GM23338 (cell line): ENCODE data around the gene PXT1.
A peak's percentile ranks its signal among the peaks of the same experiment; 100 is the strongest.

Experiments
- CREB1 ChIP-seq: fragments of 250-450 bp; sonication (Bioruptor Pico); IDR thresholded peaks from 2 replicates; pipeline ENCODE4 v1.5.0; 2020; ENCODE audit warnings: low read depth, mild to moderate bottlenecking, moderate library complexity
- EZH2 ChIP-seq: fragments of 200-600 bp; sonication (generic); IDR thresholded peaks from one replicate; pipeline ENCODE4 v1.8.0; 2017; ENCODE audit warnings: antibody characterized with exemption, mild to moderate bottlenecking, low read depth; ENCODE audit not compliant: unreplicated experiment
- EZH2phosphoT487 ChIP-seq: fragments of 200-600 bp; sonication (generic); IDR thresholded peaks from one replicate; pipeline ENCODE4 v1.8.1; 2018; ENCODE audit warnings: antibody characterized with exemption; ENCODE audit not compliant: unreplicated experiment
- JUNB ChIP-seq: IDR thresholded peaks from one replicate; pipeline ENCODE4 v1.6.1; 2016; ENCODE audit warnings: antibody characterized with exemption; ENCODE audit not compliant: unreplicated experiment
- NANOG ChIP-seq: IDR thresholded peaks from 2 replicates; pipeline ENCODE4 v1.6.1; 2016; ENCODE audit warnings: antibody characterized with exemption, borderline replicate concordance
- POLR2AphosphoS5 ChIP-seq: IDR thresholded peaks from 2 replicates; pipeline ENCODE4 v1.6.1; 2016; ENCODE audit warnings: antibody characterized with exemption, low read depth
- ZNF114 ChIP-seq: fragments of 250-450 bp; sonication (Bioruptor Pico); IDR thresholded peaks from 2 replicates; pipeline ENCODE4 v1.5.0; 2020; ENCODE audit warnings: mild to moderate bottlenecking, moderate library complexity
- TF ChIP-seq, protein P1 (sequence below), 2 experiments: fragments of 200-600 bp in 1 of 2; sonication (generic) in 1 of 2; conservative IDR thresholded peaks; 2 replicates each; pipeline versions ENCODE4 v1.5.1 to v1.6.1; 2016 to 2017; ENCODE audit warnings: antibody characterized with exemption in 2 of 2, low read depth in 2 of 2, mild to moderate bottlenecking in 2 of 2, moderate library complexity in 1 of 2
- TF ChIP-seq, protein P2 (sequence below): IDR thresholded peaks from one replicate; pipeline ENCODE4 v1.6.1; 2018; ENCODE audit warnings: antibody characterized with exemption; ENCODE audit not compliant: unreplicated experiment
- TF ChIP-seq, protein P3 (sequence below): IDR thresholded peaks from 2 replicates; pipeline ENCODE4 v1.6.1; 2016; ENCODE audit warnings: antibody characterized with exemption
- TF ChIP-seq, protein P4 (sequence below): fragments of 250-450 bp; sonication (Bioruptor Pico); IDR thresholded peaks from 2 replicates; pipeline ENCODE4 v1.5.0; 2020; ENCODE audit warnings: mild to moderate bottlenecking, moderate library complexity

DNA sequence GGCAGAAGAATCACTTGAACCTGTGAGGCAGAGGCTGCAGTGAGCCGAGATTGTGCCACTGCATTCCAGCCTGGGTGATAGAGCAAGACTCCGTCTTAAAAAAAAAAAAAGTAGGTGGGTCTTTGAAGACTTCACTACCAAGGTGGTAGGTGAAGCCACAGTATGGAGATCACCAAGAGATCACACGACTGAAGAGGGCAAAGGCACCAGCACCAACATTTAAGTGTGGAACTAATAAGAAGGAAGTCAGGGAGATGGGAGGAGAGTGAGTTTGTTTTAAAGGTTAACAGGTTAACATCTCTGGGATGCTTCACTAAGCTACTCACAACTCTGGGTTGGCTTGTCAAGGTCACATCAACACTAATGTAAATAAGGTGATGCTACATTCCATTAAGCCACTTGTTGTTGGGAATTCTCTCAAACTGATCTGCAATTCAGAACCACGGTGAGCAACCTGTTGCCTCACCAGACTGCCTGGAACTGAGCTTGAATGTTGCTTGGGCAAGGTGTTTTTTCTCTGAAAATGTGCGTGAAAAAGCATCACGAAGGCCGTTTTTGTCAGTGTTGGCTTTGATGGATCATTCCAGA lies 48.8 kb upstream of the PXT1 start:
- TF ChIP-seq, protein P1, sequence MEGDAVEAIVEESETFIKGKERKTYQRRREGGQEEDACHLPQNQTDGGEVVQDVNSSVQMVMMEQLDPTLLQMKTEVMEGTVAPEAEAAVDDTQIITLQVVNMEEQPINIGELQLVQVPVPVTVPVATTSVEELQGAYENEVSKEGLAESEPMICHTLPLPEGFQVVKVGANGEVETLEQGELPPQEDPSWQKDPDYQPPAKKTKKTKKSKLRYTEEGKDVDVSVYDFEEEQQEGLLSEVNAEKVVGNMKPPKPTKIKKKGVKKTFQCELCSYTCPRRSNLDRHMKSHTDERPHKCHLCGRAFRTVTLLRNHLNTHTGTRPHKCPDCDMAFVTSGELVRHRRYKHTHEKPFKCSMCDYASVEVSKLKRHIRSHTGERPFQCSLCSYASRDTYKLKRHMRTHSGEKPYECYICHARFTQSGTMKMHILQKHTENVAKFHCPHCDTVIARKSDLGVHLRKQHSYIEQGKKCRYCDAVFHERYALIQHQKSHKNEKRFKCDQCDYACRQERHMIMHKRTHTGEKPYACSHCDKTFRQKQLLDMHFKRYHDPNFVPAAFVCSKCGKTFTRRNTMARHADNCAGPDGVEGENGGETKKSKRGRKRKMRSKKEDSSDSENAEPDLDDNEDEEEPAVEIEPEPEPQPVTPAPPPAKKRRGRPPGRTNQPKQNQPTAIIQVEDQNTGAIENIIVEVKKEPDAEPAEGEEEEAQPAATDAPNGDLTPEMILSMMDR (conservative IDR thresholded peaks at IDR 0.05; ENCODE audit: low read depth in 2 of 2): no peak
- TF ChIP-seq NANOG (no peak), POLR2AphosphoS5 (no peak; the same call in 1 of the 2 replicates), EZH2 (no peak), JUNB (no peak), EZH2phosphoT487 (no peak), CREB1 (CRISPR knock-in tag) (no peak), ZNF114 (CRISPR knock-in tag) (no peak)
- TF ChIP-seq, protein P2, sequence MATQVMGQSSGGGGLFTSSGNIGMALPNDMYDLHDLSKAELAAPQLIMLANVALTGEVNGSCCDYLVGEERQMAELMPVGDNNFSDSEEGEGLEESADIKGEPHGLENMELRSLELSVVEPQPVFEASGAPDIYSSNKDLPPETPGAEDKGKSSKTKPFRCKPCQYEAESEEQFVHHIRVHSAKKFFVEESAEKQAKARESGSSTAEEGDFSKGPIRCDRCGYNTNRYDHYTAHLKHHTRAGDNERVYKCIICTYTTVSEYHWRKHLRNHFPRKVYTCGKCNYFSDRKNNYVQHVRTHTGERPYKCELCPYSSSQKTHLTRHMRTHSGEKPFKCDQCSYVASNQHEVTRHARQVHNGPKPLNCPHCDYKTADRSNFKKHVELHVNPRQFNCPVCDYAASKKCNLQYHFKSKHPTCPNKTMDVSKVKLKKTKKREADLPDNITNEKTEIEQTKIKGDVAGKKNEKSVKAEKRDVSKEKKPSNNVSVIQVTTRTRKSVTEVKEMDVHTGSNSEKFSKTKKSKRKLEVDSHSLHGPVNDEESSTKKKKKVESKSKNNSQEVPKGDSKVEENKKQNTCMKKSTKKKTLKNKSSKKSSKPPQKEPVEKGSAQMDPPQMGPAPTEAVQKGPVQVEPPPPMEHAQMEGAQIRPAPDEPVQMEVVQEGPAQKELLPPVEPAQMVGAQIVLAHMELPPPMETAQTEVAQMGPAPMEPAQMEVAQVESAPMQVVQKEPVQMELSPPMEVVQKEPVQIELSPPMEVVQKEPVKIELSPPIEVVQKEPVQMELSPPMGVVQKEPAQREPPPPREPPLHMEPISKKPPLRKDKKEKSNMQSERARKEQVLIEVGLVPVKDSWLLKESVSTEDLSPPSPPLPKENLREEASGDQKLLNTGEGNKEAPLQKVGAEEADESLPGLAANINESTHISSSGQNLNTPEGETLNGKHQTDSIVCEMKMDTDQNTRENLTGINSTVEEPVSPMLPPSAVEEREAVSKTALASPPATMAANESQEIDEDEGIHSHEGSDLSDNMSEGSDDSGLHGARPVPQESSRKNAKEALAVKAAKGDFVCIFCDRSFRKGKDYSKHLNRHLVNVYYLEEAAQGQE: peak; percentile 52
- TF ChIP-seq, protein P3, sequence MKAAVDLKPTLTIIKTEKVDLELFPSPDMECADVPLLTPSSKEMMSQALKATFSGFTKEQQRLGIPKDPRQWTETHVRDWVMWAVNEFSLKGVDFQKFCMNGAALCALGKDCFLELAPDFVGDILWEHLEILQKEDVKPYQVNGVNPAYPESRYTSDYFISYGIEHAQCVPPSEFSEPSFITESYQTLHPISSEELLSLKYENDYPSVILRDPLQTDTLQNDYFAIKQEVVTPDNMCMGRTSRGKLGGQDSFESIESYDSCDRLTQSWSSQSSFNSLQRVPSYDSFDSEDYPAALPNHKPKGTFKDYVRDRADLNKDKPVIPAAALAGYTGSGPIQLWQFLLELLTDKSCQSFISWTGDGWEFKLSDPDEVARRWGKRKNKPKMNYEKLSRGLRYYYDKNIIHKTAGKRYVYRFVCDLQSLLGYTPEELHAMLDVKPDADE: no peak
- TF ChIP-seq, protein P4, sequence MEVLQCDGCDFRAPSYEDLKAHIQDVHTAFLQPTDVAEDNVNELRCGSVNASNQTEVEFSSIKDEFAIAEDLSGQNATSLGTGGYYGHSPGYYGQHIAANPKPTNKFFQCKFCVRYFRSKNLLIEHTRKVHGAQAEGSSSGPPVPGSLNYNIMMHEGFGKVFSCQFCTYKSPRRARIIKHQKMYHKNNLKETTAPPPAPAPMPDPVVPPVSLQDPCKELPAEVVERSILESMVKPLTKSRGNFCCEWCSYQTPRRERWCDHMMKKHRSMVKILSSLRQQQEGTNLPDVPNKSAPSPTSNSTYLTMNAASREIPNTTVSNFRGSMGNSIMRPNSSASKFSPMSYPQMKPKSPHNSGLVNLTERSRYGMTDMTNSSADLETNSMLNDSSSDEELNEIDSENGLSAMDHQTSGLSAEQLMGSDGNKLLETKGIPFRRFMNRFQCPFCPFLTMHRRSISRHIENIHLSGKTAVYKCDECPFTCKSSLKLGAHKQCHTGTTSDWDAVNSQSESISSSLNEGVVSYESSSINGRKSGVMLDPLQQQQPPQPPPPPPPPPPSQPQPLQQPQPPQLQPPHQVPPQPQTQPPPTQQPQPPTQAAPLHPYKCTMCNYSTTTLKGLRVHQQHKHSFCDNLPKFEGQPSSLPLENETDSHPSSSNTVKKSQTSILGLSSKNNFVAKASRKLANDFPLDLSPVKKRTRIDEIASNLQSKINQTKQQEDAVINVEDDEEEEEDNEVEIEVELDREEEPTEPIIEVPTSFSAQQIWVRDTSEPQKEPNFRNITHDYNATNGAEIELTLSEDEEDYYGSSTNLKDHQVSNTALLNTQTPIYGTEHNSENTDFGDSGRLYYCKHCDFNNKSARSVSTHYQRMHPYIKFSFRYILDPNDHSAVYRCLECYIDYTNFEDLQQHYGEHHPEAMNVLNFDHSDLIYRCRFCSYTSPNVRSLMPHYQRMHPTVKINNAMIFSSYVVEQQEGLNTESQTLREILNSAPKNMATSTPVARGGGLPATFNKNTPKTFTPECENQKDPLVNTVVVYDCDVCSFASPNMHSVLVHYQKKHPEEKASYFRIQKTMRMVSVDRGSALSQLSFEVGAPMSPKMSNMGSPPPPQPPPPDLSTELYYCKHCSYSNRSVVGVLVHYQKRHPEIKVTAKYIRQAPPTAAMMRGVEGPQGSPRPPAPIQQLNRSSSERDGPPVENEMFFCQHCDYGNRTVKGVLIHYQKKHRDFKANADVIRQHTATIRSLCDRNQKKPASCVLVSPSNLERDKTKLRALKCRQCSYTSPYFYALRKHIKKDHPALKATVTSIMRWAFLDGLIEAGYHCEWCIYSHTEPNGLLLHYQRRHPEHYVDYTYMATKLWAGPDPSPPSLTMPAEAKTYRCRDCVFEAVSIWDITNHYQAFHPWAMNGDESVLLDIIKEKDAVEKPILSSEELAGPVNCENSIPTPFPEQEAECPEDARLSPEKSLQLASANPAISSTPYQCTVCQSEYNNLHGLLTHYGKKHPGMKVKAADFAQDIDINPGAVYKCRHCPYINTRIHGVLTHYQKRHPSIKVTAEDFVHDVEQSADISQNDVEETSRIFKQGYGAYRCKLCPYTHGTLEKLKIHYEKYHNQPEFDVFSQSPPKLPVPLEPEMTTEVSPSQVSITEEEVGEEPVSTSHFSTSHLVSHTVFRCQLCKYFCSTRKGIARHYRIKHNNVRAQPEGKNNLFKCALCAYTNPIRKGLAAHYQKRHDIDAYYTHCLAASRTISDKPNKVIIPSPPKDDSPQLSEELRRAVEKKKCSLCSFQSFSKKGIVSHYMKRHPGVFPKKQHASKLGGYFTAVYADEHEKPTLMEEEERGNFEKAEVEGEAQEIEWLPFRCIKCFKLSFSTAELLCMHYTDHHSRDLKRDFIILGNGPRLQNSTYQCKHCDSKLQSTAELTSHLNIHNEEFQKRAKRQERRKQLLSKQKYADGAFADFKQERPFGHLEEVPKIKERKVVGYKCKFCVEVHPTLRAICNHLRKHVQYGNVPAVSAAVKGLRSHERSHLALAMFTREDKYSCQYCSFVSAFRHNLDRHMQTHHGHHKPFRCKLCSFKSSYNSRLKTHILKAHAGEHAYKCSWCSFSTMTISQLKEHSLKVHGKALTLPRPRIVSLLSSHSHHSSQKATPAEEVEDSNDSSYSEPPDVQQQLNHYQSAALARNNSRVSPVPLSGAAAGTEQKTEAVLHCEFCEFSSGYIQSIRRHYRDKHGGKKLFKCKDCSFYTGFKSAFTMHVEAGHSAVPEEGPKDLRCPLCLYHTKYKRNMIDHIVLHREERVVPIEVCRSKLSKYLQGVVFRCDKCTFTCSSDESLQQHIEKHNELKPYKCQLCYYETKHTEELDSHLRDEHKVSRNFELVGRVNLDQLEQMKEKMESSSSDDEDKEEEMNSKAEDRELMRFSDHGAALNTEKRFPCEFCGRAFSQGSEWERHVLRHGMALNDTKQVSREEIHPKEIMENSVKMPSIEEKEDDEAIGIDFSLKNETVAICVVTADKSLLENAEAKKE (CRISPR knock-in tag): no peak
